A549 (cell line): Measurements from ENCODE around the gene NFATC2. TPM values are rescaled to one million over a fixed set of nuclear protein-coding genes. Genes with fewer than 3 reads are reported as not detected.

Experiments used
- ATAC-seq, 2 experiments: fragments of 200-7000 bp in 1 of 2; fragments of >200 bp in 1 of 2; cut with Nextera tagmentation in 1 of 2; cut with Tn5 transposase in 1 of 2; 3 replicates each; pipeline versions ENCODE4 v1.8.0 to v1.9.1; 2018 to 2020; ENCODE audit warnings: mild to moderate bottlenecking in 1 of 2, moderate library complexity in 1 of 2
- CTCF ChIA-PET: fragments of 300-600 bp; sonication (Branson Sonifier 250); formaldehyde crosslinking; extraction: SDS; loops from one replicate; lab custom pipeline; 2021; ENCODE audit warnings: antibody characterized with exemption, inconsistent platforms; lab: Yijun Ruan, JAX
- POLR2A ChIA-PET: fragments of 350-600 bp; formaldehyde crosslinking; extraction: SDS; loops from one replicate; lab custom pipeline; 2021; ENCODE audit warnings: antibody characterized with exemption, inconsistent platforms; lab: Yijun Ruan, JAX
- DNase-seq, 2 experiments: peaks; one replicate each; pipeline versions ENCODE4 v3.0.0 to v3.0.0-alpha.2; 2011 to 2016; ENCODE audit warnings: low read depth in 1 of 2, low spot score in 1 of 2
- FAIRE-seq: peaks from 2 replicates; lab custom pipeline; 2011; peaks lifted over from hg19 to GRCh38; lab: Jason Lieb, UNC
- H3K27ac ChIP-seq, 2 experiments: fragments of >200 bp; sonication (Bioruptor Twin); formaldehyde crosslinking; 3 replicates each; pipeline ENCODE4 v1.5.1; 2016 to 2017
- H3K4me1 ChIP-seq: fragments of >200 bp; sonication (Bioruptor Twin); formaldehyde crosslinking; 3 replicates; pipeline ENCODE4 v1.6.1; 2016
- H3K4me2 ChIP-seq: fragments of >200 bp; sonication (Bioruptor Twin); formaldehyde crosslinking; 3 replicates; pipeline ENCODE4 v1.6.1; 2016
- H3K4me3 ChIP-seq: fragments of >200 bp; sonication (Bioruptor Twin); formaldehyde crosslinking; 3 replicates; pipeline ENCODE4 v1.5.1; 2016
- H3K9me3 ChIP-seq: fragments of >200 bp; sonication (Bioruptor Twin); formaldehyde crosslinking; 3 replicates; pipeline ENCODE4 v1.6.1; 2016
- CBX2 ChIP-seq: fragments of 200-600 bp; sonication (generic); IDR thresholded peaks from 2 replicates; pipeline ENCODE4 v1.6.1; 2016; ENCODE audit warnings: low read depth, mild to moderate bottlenecking, borderline replicate concordance
- CBX8 ChIP-seq: fragments of 200-600 bp; sonication (generic); IDR thresholded peaks from 2 replicates; pipeline ENCODE4 v1.6.1; 2016
- CEBPB ChIP-seq, 2 experiments: fragments of >200 bp in 1 of 2; sonication (Bioruptor Twin) in 1 of 2; formaldehyde crosslinking in 1 of 2; IDR thresholded peaks; 2 replicates each; pipeline ENCODE4 v1.6.1; 2012 to 2016
- CHD4 ChIP-seq: fragments of 200-600 bp; sonication (generic); IDR thresholded peaks from 2 replicates; pipeline ENCODE4 v1.6.1; 2016; ENCODE audit warnings: antibody characterized with exemption, mild to moderate bottlenecking, borderline replicate concordance
- ELK1 ChIP-seq: fragments of 150-350 bp; IDR thresholded peaks from 2 replicates; pipeline ENCODE4 v1.6.1; 2014; ENCODE audit warnings: low read depth, mild to moderate bottlenecking, low read length
- EP300 ChIP-seq, 2 experiments: fragments of >200 bp; sonication (Bioruptor Twin); formaldehyde crosslinking; IDR thresholded peaks; 2 replicates in 1 of 2; 3 replicates in 1 of 2; pipeline ENCODE4 v1.6.1; 2016 to 2017
- ESRRA ChIP-seq: fragments of 150-350 bp; IDR thresholded peaks from 2 replicates; pipeline ENCODE4 v1.6.1; 2014; ENCODE audit warnings: mild to moderate bottlenecking, low read length, borderline replicate concordance
- FOSB ChIP-seq: fragments of 250-450 bp; sonication (Bioruptor Pico); IDR thresholded peaks from 2 replicates; pipeline ENCODE4 v1.5.0; 2020; ENCODE audit warnings: mild to moderate bottlenecking, moderate library complexity
- FOSL2 ChIP-seq, 2 experiments: fragments of 450-650 bp in 1 of 2; fragments of >200 bp in 1 of 2; sonication (Bioruptor Twin) in 1 of 2; formaldehyde crosslinking; IDR thresholded peaks; 2 replicates each; pipeline versions ENCODE4 v1.5.0 to v1.6.1; 2016 to 2020; ENCODE audit warnings: mild to moderate bottlenecking in 1 of 2, moderate library complexity in 1 of 2
- HEYL ChIP-seq: fragments of 250-450 bp; sonication (Bioruptor Pico); IDR thresholded peaks from 2 replicates; pipeline ENCODE4 v1.8.0; 2021; ENCODE audit warnings: mild to moderate bottlenecking, moderate library complexity
- HOXA7 ChIP-seq: fragments of 250-450 bp; sonication (Bioruptor Pico); IDR thresholded peaks from 2 replicates; pipeline ENCODE4 v1.5.0; 2020; ENCODE audit warnings: mild to moderate bottlenecking, moderate library complexity
- HOXB5 ChIP-seq: fragments of 250-450 bp; sonication (Bioruptor Pico); IDR thresholded peaks from 2 replicates; pipeline ENCODE4 v1.5.0; 2020; ENCODE audit warnings: mild to moderate bottlenecking, moderate library complexity
- JUNB ChIP-seq: fragments of >200 bp; sonication (Bioruptor Twin); formaldehyde crosslinking; IDR thresholded peaks from 2 replicates; pipeline ENCODE4 v1.6.1; 2016
- MAZ ChIP-seq: fragments of 150-350 bp; IDR thresholded peaks from 2 replicates; pipeline ENCODE4 v1.6.1; 2014; ENCODE audit warnings: antibody characterized with exemption, low read depth, low read length, borderline replicate concordance
- MYC ChIP-seq: IDR thresholded peaks from 2 replicates; pipeline ENCODE4 v1.6.1; 2012; ENCODE audit warnings: mild to moderate bottlenecking, inconsistent platforms, low read length, improper control_type of control experiment, borderline replicate concordance
- NFE2L2 ChIP-seq: fragments of 150-350 bp; conservative IDR thresholded peaks from 2 replicates; pipeline ENCODE4 v1.6.1; 2014; ENCODE audit warnings: low read length
- PHF8 ChIP-seq: fragments of 200-600 bp; sonication (generic); IDR thresholded peaks from 2 replicates; pipeline ENCODE4 v1.6.1; 2016; ENCODE audit warnings: low read depth, mild to moderate bottlenecking, antibody characterized with exemption, moderate library complexity, borderline replicate concordance
- RAD21 ChIP-seq, 2 experiments: fragments of >200 bp in 1 of 2; sonication (Bioruptor Twin) in 1 of 2; formaldehyde crosslinking in 1 of 2; IDR thresholded peaks in 1 of 2; conservative IDR thresholded peaks in 1 of 2; 2 replicates in 1 of 2; 3 replicates in 1 of 2; pipeline ENCODE4 v1.6.1; 2012 to 2018; ENCODE audit warnings: inconsistent platforms in 1 of 2
- RFX5 ChIP-seq: fragments of 450-650 bp; IDR thresholded peaks from 2 replicates; pipeline ENCODE4 v1.7.1; 2014; ENCODE audit warnings: antibody characterized with exemption, mild to moderate bottlenecking, moderate library complexity
- RNF2 ChIP-seq: fragments of 200-600 bp; sonication (generic); IDR thresholded peaks from 2 replicates; pipeline ENCODE4 v1.6.1; 2016; ENCODE audit warnings: low read depth, mild to moderate bottlenecking, antibody characterized with exemption, moderate library complexity, borderline replicate concordance
- SREBF2 ChIP-seq: fragments of 450-650 bp; IDR thresholded peaks from 2 replicates; pipeline ENCODE4 v1.6.1; 2014; ENCODE audit warnings: mild to moderate bottlenecking, moderate library complexity
- TFCP2L1 ChIP-seq: fragments of 250-450 bp; sonication (Bioruptor Pico); IDR thresholded peaks from 2 replicates; pipeline ENCODE4 v1.5.0; 2021; ENCODE audit warnings: mild to moderate bottlenecking
- WGBS: methylation state at CpG from one replicate; pipeline ENCODE4 v1.1.6; 2017; ENCODE audit errors: missing lambda C conversion rate; 5-methylcytosine and 5-hydroxymethylcytosine counted together
- polyA plus RNA-seq, 4 experiments: library from polyadenylated mRNA; depleted of rRNA in 3 of 4; stranded (reverse); fragments of >200 nt; fragmentation: RNase III in 1 of 4; extraction: RNeasy Plus Mini Kit Qiagen cat#74134 plus additional on column Dnase treatment in 1 of 4; gene quantifications; 2 replicates in 3 of 4; 3 replicates in 1 of 4; pipeline ENCODE4 v1.2.3, GENCODE V29; 2011 to 2017
- TF ChIP-seq, protein P1 (sequence below): fragments of >200 bp; sonication (Bioruptor Twin); formaldehyde crosslinking; IDR thresholded peaks from 3 replicates; pipeline ENCODE4 v1.5.1; 2016
- TF ChIP-seq, protein P2 (sequence below): fragments of 250-450 bp; sonication (Bioruptor Pico); IDR thresholded peaks from 2 replicates; pipeline ENCODE4 v1.5.0; 2021; ENCODE audit warnings: mild to moderate bottlenecking, moderate library complexity, borderline replicate concordance

The NFATC2 gene
- polyA plus RNA-seq, 2 of the 4 experiments (the other 2 are of a cell fraction), result 0.75 to 1.6 TPM

GRCh38 chr20:51413857-51414256 is 128.7 kb downstream of the NFATC2 start (continued):
- TF ChIP-seq TFCP2L1 (no peak), FOSB (CRISPR knock-in tag) (no peak)

GRCh38 chr20:51412951-51413481 is 129.5 kb downstream of the NFATC2 start:
- WGBS, result 73% methylated on average over 13 of the region's 15 CpGs
- no peak for FAIRE-seq
- no peak for TF ChIP-seq RFX5
- no peak for TF ChIP-seq RAD21 (conservative IDR thresholded peaks at IDR 0.05 in 1 of 2, IDR thresholded peaks at IDR 0.05 in 1 of 2)
- no peak for TF ChIP-seq CBX8
- no peak for TF ChIP-seq HEYL (CRISPR knock-in tag)
- TF ChIP-seq FOSL2 (IDR thresholded peaks at IDR 0.05), result no peak
- TF ChIP-seq FOSL2 (CRISPR knock-in tag; IDR thresholded peaks at IDR 0.05), result no peak
- TF ChIP-seq ELK1, result no peak
- no peak for TF ChIP-seq CHD4
- TF ChIP-seq ESRRA, result no peak
- no peak for TF ChIP-seq CEBPB (IDR thresholded peaks at IDR 0.05)
- TF ChIP-seq HOXB5 (CRISPR knock-in tag), result no peak
- TF ChIP-seq HOXA7, result no peak
- no peak for TF ChIP-seq JUNB
- TF ChIP-seq MAZ, result no peak
- TF ChIP-seq, protein P1, sequence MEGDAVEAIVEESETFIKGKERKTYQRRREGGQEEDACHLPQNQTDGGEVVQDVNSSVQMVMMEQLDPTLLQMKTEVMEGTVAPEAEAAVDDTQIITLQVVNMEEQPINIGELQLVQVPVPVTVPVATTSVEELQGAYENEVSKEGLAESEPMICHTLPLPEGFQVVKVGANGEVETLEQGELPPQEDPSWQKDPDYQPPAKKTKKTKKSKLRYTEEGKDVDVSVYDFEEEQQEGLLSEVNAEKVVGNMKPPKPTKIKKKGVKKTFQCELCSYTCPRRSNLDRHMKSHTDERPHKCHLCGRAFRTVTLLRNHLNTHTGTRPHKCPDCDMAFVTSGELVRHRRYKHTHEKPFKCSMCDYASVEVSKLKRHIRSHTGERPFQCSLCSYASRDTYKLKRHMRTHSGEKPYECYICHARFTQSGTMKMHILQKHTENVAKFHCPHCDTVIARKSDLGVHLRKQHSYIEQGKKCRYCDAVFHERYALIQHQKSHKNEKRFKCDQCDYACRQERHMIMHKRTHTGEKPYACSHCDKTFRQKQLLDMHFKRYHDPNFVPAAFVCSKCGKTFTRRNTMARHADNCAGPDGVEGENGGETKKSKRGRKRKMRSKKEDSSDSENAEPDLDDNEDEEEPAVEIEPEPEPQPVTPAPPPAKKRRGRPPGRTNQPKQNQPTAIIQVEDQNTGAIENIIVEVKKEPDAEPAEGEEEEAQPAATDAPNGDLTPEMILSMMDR, result no peak
- no peak for TF ChIP-seq FOSB (CRISPR knock-in tag)
- no peak for TF ChIP-seq CBX2
- no peak for TF ChIP-seq SREBF2
- no peak for TF ChIP-seq EP300 (IDR thresholded peaks at IDR 0.05)
- no peak for TF ChIP-seq PHF8
- TF ChIP-seq, all 56 proteins: peak for 0
- DNase-seq (no peak), ATAC-seq (no peak)
- ChIA-PET CTCF (interaction anchor here (0.6 to 2.5 kb wide), 5 partner anchors 10 to 661 kb away, joined by 3 to 15 read pairs (median 3); no protein-coding TSS in a partner anchor), POLR2A (no interaction called here)
- Histone ChIP-seq H3K9me3 (no peaks in the 10 kb centered on the region), H3K27ac (peak overlapping the region in 1 of 2 experiments; percentile 42; a peak in 1 of 6 replicates), H3K4me3 (no peak overlapping the region), H3K4me1 (no peaks in the 10 kb centered on the region), H3K4me2 (no peak overlapping the region)

- FAIRE-seq (no peak), ATAC-seq (peak in 1 of 2 experiments; percentile 47; a peak in 3 of 6 replicates), DNase-seq (no peak)
- Histone ChIP-seq H3K4me3 (no peak overlapping the region), H3K9me3 (no peaks in the 10 kb centered on the region), H3K4me2 (no peak overlapping the region), H3K27ac (peak overlapping the region in 1 of 2 experiments; percentile 42; a peak in 1 of 6 replicates), H3K4me1 (no peaks in the 10 kb centered on the region)
- TF ChIP-seq SREBF2 (no peak), RNF2 (no peak), FOSB (CRISPR knock-in tag) (no peak), RFX5 (no peak), NFE2L2 (no peak), MYC (no peak)
- TF ChIP-seq, protein P2, sequence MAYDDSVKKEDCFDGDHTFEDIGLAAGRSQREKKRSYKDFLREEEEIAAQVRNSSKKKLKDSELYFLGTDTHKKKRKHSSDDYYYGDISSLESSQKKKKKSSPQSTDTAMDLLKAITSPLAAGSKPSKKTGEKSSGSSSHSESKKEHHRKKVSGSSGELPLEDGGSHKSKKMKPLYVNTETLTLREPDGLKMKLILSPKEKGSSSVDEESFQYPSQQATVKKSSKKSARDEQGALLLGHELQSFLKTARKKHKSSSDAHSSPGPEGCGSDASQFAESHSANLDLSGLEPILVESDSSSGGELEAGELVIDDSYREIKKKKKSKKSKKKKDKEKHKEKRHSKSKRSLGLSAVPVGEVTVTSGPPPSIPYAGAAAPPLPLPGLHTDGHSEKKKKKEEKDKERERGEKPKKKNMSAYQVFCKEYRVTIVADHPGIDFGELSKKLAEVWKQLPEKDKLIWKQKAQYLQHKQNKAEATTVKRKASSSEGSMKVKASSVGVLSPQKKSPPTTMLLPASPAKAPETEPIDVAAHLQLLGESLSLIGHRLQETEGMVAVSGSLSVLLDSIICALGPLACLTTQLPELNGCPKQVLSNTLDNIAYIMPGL (CRISPR knock-in tag), result no peak
- CTCF ChIA-PET, result interaction anchor here (0.6 to 2.5 kb wide), 5 partner anchors 10 to 182 kb away, joined by 3 to 15 read pairs (median 3); no protein-coding TSS in a partner anchor
- POLR2A ChIA-PET, result no interaction called here
- 68% methylated on average over 12 of the region's 12 CpGs for WGBS
Measured at GRCh38 chr20:51412333-51412871, 130.1 kb downstream of the NFATC2 start.
